HG03439 (cell line): ENCODE data around the gene RNPS1.

Experiments
- ATAC-seq: cut with Tn5 transposase; IDR thresholded peaks from one replicate; pipeline ENCODE4 v1.9.1; 2021; ENCODE audit warnings: mild to moderate bottlenecking, moderate library complexity; ENCODE audit not compliant: unreplicated experiment

RNPS1 gene

GRCh38 chr16:2216330-2216729, 51.6 kb downstream of the RNPS1 start:
- ATAC-seq = no peak

GRCh38 chr16:2214719-2214968, 53.3 kb downstream of the RNPS1 start, which contains the start of gene PGP:
Gene PGP, minus strand, starts transcription at chr16:2214840. Its CDS starts 63 bp downstream, at chr16:2214777.
- peak; percentile 77 for ATAC-seq

GRCh38 chr16:2213817-2214718, 53.9 kb downstream of the RNPS1 start:
- no peak for ATAC-seq

- ATAC-seq = no peak
These were observed 55.3 kb downstream of the RNPS1 start for GRCh38 chr16:2212362-2213324.

GRCh38 chr16:2211923-2212347, 56.0 kb downstream of the RNPS1 start:
- no peak for ATAC-seq

- ATAC-seq = no peak
These were observed 57.2 kb downstream of the RNPS1 start, which contains the start of gene BRICD5 for GRCh38 chr16:2210386-2211365. Gene BRICD5, minus strand, starts transcription at chr16:2210863. Its CDS starts 30 bp downstream, at chr16:2210833.

- ATAC-seq = no peak
These were observed 58.0 kb downstream of the RNPS1 start for GRCh38 chr16:2210009-2210332.

GRCh38 chr16:2209258-2210008, 58.5 kb downstream of the RNPS1 start:
- ATAC-seq = no peak

GRCh38 chr16:2208772-2209171, 59.2 kb downstream of the RNPS1 start:
- no peak for ATAC-seq

GRCh38 chr16:2208308-2208707, 59.6 kb downstream of the RNPS1 start:
- ATAC-seq = no peak

GRCh38 chr16:2207872-2208271, 60.1 kb downstream of the RNPS1 start:
- no peak for ATAC-seq

GRCh38 chr16:2206780-2207433, 61.0 kb downstream of the RNPS1 start:
- no peak for ATAC-seq

- ATAC-seq = no peak
These were observed 61.5 kb downstream of the RNPS1 start for GRCh38 chr16:2206420-2206779.

- ATAC-seq = peak; percentile 4
These were observed 62.0 kb downstream of the RNPS1 start for GRCh38 chr16:2205967-2206313.

GRCh38 chr16:2205104-2205966, 62.6 kb downstream of the RNPS1 start, which contains the start of gene MLST8:
Gene MLST8, plus strand, starts transcription at chr16:2205454. Its CDS starts 632 bp downstream, at chr16:2206086.
- ATAC-seq = peak; percentile 79

- no peak for ATAC-seq
These were observed 63.4 kb downstream of the RNPS1 start for GRCh38 chr16:2204416-2205103.
